GM23248 (cell line): ENCODE results near the gene KIF6. TPM values are rescaled to one million over a fixed set of nuclear protein-coding genes. Genes with fewer than 3 reads are reported as not detected.
A peak's percentile ranks its signal among the peaks of the same experiment; 100 is the strongest.

Experiments used
- DNase-seq: peaks from one replicate; pipeline ENCODE4 v3.0.0-alpha.2; 2015
- H2AFZ ChIP-seq: fragments of 200-600 bp; sonication (generic); 2 replicates; pipeline ENCODE4 v1.6.1; 2016; ENCODE audit warnings: antibody characterized with exemption
- H3F3A ChIP-seq: fragments of 200-600 bp; sonication (generic); 2 replicates; pipeline ENCODE4 v1.6.1; 2016; ENCODE audit warnings: mild to moderate bottlenecking, antibody characterized with exemption, mixed run types; ENCODE audit not compliant: insufficient read depth
- H3K27ac ChIP-seq: fragments of 200-600 bp; sonication (generic); 2 replicates; pipeline ENCODE4 v1.5.1; 2016; ENCODE audit warnings: mild to moderate bottlenecking
- H3K27me3 ChIP-seq: fragments of 200-600 bp; sonication (generic); replicated peaks from 2 replicates; pipeline ENCODE4 v1.6.1; 2016; ENCODE audit warnings: mild to moderate bottlenecking; ENCODE audit not compliant: insufficient read depth
- H3K36me3 ChIP-seq: fragments of 200-600 bp; sonication (generic); 2 replicates; pipeline ENCODE4 v1.6.1; 2016; ENCODE audit warnings: low read depth, mild to moderate bottlenecking
- H3K4me1 ChIP-seq: fragments of 200-600 bp; sonication (generic); 2 replicates; pipeline ENCODE4 v1.6.1; 2016; ENCODE audit warnings: mild to moderate bottlenecking; ENCODE audit not compliant: insufficient read depth
- H3K4me2 ChIP-seq: fragments of 200-600 bp; sonication (generic); one replicate; pipeline ENCODE4 v1.6.1; 2016; ENCODE audit warnings: mild to moderate bottlenecking; ENCODE audit not compliant: unreplicated experiment
- H3K4me3 ChIP-seq: fragments of 200-600 bp; sonication (generic); 2 replicates; pipeline ENCODE4 v1.5.1; 2016; ENCODE audit warnings: mild to moderate bottlenecking
- H3K79me2 ChIP-seq: fragments of 200-600 bp; sonication (generic); 2 replicates; pipeline ENCODE4 v1.6.1; 2016; ENCODE audit warnings: mild to moderate bottlenecking; ENCODE audit not compliant: insufficient read depth
- H3K9ac ChIP-seq: fragments of 200-600 bp; sonication (generic); 2 replicates; pipeline ENCODE4 v1.6.1; 2016; ENCODE audit warnings: mild to moderate bottlenecking
- H3K9me2 ChIP-seq: fragments of 200-600 bp; sonication (generic); 2 replicates; pipeline ENCODE4 v1.6.1; 2016; ENCODE audit warnings: mixed run types, mild to moderate bottlenecking, moderate library complexity; ENCODE audit not compliant: insufficient read depth
- H3K9me3 ChIP-seq: fragments of 200-600 bp; sonication (generic); one replicate; pipeline ENCODE4 v1.6.1; 2017; ENCODE audit warnings: low read depth
- H4K20me1 ChIP-seq: fragments of 200-600 bp; sonication (generic); 2 replicates; pipeline ENCODE4 v1.6.0; 2016; ENCODE audit not compliant: insufficient read depth
- EZH2 ChIP-seq: fragments of 200-600 bp; sonication (generic); IDR thresholded peaks from 2 replicates; pipeline ENCODE4 v1.6.1; 2018; ENCODE audit warnings: antibody characterized with exemption, mild to moderate bottlenecking; ENCODE audit not compliant: insufficient read depth, poor library complexity, severe bottlenecking
- EZH2phosphoT487 ChIP-seq: fragments of 200-600 bp; sonication (generic); IDR thresholded peaks from 2 replicates; pipeline ENCODE4 v1.6.1; 2018; ENCODE audit warnings: antibody characterized with exemption, moderate library complexity, mild to moderate bottlenecking, low read depth; ENCODE audit not compliant: insufficient read depth
- WGBS, 2 experiments: methylation state at CpG; one replicate each; pipeline ENCODE4 v1.1.6; 2015 to 2017; ENCODE audit warnings: low lambda C conversion rate in 2 of 2, low coverage in 1 of 2; ENCODE audit errors: missing lambda C conversion rate in 2 of 2; 5-methylcytosine and 5-hydroxymethylcytosine counted together
- in situ Hi-C: fragments of 300-500 bp; cut with MboI; formaldehyde crosslinking; loops from 2 replicates; pipeline ENCODE4 v1.15.0; 2020
- polyA plus RNA-seq: library from polyadenylated mRNA; unstranded; fragments of >200 nt; fragmentation: Nextera tagmentation; extraction: Ambion mirVana; gene quantifications from 2 replicates; pipeline ENCODE4 v1.2.1, GENCODE V29; 2016
- total RNA-seq: library from RNA; depleted of rRNA; stranded (reverse); fragments of >200 nt; shearing (Covaris generic); gene quantifications from 2 replicates; pipeline ENCODE4 v1.2.3, GENCODE V29; 2014

The KIF6 gene
- total and polyA plus RNA-seq, 2 experiments from 2014 or later, result 0.22 to 0.91 TPM

GRCh38 chr6:39520916-39521315, 204.3 kb downstream of the KIF6 start:
- Histone ChIP-seq H3K27me3 (no peaks in the 10 kb centered on the region), H3K79me2 (no peaks in the 10 kb centered on the region), H3K9ac (no peak overlapping the region), H4K20me1 (no peaks in the 10 kb centered on the region), H3K27ac (no peak overlapping the region), H2AFZ (no peak overlapping the region), H3K4me2 (no peak overlapping the region), H3K36me3 (no peaks in the 10 kb centered on the region), H3K4me3 (no peak overlapping the region), H3K4me1 (peaks cover 18% of the 10 kb centered on the region), H3K9me2 (no peaks in the 10 kb centered on the region), H3K9me3 (no peaks in the 10 kb centered on the region), H3F3A (peaks cover 10% of the 10 kb centered on the region; the same call in 1 of the 2 replicates)
- in situ Hi-C loops, result no loop called here
- no peak for DNase-seq
- no peak for TF ChIP-seq EZH2
- no peak for TF ChIP-seq EZH2phosphoT487
- 42 to 46% methylated on average over 1 of the region's 1 CpG for WGBS, 2 experiments

GRCh38 chr6:39520411-39520810, 204.8 kb downstream of the KIF6 start:
- DNase-seq, result peak; percentile 12
- H3K27me3 ChIP-seq, result no peaks in the 10 kb centered on the region
- H3F3A ChIP-seq, result peaks cover 10% of the 10 kb centered on the region; the same call in 1 of the 2 replicates
- no peaks in the 10 kb centered on the region for H3K9me2 ChIP-seq
- H3K4me1 ChIP-seq, result peaks cover 18% of the 10 kb centered on the region
- H2AFZ ChIP-seq, result 0 out of 2 replicates have a peak overlapping the region, but pooled peaks have one; percentile 39
- no peak overlapping the region for H3K4me2 ChIP-seq
- H3K9me3 ChIP-seq, result no peaks in the 10 kb centered on the region
- 39 to 43% methylated on average over 5 of the region's 5 CpGs for WGBS, 2 experiments
- in situ Hi-C loops, result no loop called here
- H3K27ac ChIP-seq, result no peak overlapping the region
- no peaks in the 10 kb centered on the region for H3K36me3 ChIP-seq
- no peaks in the 10 kb centered on the region for H4K20me1 ChIP-seq
- H3K4me3 ChIP-seq, result no peak overlapping the region
- H3K79me2 ChIP-seq, result no peaks in the 10 kb centered on the region
- no peak overlapping the region for H3K9ac ChIP-seq
- no peak for TF ChIP-seq EZH2
- no peak for TF ChIP-seq EZH2phosphoT487

DNA sequence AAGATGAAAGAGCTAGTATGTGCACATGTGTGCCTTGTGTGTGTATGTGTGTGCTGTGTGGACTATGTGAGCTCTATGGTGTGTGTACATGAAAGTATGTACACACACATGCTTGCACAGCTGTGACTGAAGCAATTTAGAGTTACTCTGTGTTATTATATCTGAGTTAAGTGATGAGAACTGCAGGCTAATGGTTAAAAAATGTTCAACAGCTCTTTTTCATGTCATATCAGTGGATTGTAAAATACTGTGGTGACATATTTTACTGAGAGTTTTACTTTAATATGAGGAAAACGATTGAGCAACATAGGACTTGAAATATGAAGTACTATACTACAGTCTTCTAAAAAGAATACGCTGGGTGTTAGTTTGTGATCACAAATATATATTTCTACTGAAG, 207.0 kb downstream of the KIF6 start:
- in situ Hi-C loops, result no loop called here
- H3K79me2 ChIP-seq, result no peaks in the 10 kb centered on the region
- H3F3A ChIP-seq, result peaks cover 10% of the 10 kb centered on the region; the same call in 1 of the 2 replicates
- no peaks in the 10 kb centered on the region for H3K9me3 ChIP-seq
- no peak overlapping the region for H2AFZ ChIP-seq
- H3K36me3 ChIP-seq, result no peaks in the 10 kb centered on the region
- H3K4me1 ChIP-seq, result peaks cover 18% of the 10 kb centered on the region
- H3K4me2 ChIP-seq, result peak overlapping the region; percentile 19
- WGBS, 2 experiments, result 46 to 50% methylated on average over 2 of the region's 2 CpGs
- peak overlapping the region; percentile 18; the same call in 1 of the 2 replicates for H3K27ac ChIP-seq
- peak; percentile 28 for DNase-seq
- H3K9me2 ChIP-seq, result no peaks in the 10 kb centered on the region
- no peaks in the 10 kb centered on the region for H3K27me3 ChIP-seq
- no peak overlapping the region for H3K4me3 ChIP-seq
- TF ChIP-seq EZH2phosphoT487 (no peak), EZH2 (no peak)
- no peak overlapping the region for H3K9ac ChIP-seq
- no peaks in the 10 kb centered on the region for H4K20me1 ChIP-seq

- Histone ChIP-seq H3K9me3 (no peaks in the 10 kb centered on the region), H2AFZ (no peak overlapping the region), H3K4me3 (no peak overlapping the region), H3K27me3 (no peaks in the 10 kb centered on the region), H3K4me1 (peaks cover 18% of the 10 kb centered on the region), H3K9me2 (no peaks in the 10 kb centered on the region), H3K9ac (no peak overlapping the region), H3K79me2 (no peaks in the 10 kb centered on the region), H4K20me1 (no peaks in the 10 kb centered on the region), H3K4me2 (peak overlapping the region; percentile 19), H3F3A (peaks cover 10% of the 10 kb centered on the region; the same call in 1 of the 2 replicates), H3K27ac (peak overlapping the region; percentile 18; the same call in 1 of the 2 replicates), H3K36me3 (no peaks in the 10 kb centered on the region)
- TF ChIP-seq EZH2 (no peak), EZH2phosphoT487 (no peak)
- peak; percentile 63 for DNase-seq
- WGBS, 2 experiments, result 0 to 6% methylated on average over 1 of the region's 1 CpG
- in situ Hi-C loops, result no loop called here
Measured at GRCh38 chr6:39517756-39518155, 207.5 kb downstream of the KIF6 start.

- H3K27ac ChIP-seq, result no peak overlapping the region
- H3K79me2 ChIP-seq, result no peaks in the 10 kb centered on the region
- H4K20me1 ChIP-seq, result no peaks in the 10 kb centered on the region
- no peaks in the 10 kb centered on the region for H3K27me3 ChIP-seq
- in situ Hi-C loops, result no loop called here
- no peak overlapping the region for H3K4me3 ChIP-seq
- TF ChIP-seq EZH2, result no peak
- no peak for TF ChIP-seq EZH2phosphoT487
- H3K4me1 ChIP-seq, result peaks cover 18% of the 10 kb centered on the region
- H3F3A ChIP-seq, result peaks cover 10% of the 10 kb centered on the region; the same call in 1 of the 2 replicates
- H3K9ac ChIP-seq, result no peak overlapping the region
- no peak overlapping the region for H2AFZ ChIP-seq
- no peaks in the 10 kb centered on the region for H3K36me3 ChIP-seq
- no peak for DNase-seq
- no peak overlapping the region for H3K4me2 ChIP-seq
- H3K9me3 ChIP-seq, result no peaks in the 10 kb centered on the region
- no peaks in the 10 kb centered on the region for H3K9me2 ChIP-seq
Measured at GRCh38 chr6:39516471-39516870, 208.7 kb downstream of the KIF6 start.
